GM15510 (cell line): Measurements from ENCODE around the gene C18orf32.

Source experiments
- POLR2A ChIP-seq: IDR thresholded peaks from 3 replicates; pipeline ENCODE4 v1.6.1; 2011; ENCODE audit warnings: borderline replicate concordance; ENCODE audit not compliant: insufficient read length; ENCODE audit errors: extremely low read depth

Gene C18orf32

DNA sequence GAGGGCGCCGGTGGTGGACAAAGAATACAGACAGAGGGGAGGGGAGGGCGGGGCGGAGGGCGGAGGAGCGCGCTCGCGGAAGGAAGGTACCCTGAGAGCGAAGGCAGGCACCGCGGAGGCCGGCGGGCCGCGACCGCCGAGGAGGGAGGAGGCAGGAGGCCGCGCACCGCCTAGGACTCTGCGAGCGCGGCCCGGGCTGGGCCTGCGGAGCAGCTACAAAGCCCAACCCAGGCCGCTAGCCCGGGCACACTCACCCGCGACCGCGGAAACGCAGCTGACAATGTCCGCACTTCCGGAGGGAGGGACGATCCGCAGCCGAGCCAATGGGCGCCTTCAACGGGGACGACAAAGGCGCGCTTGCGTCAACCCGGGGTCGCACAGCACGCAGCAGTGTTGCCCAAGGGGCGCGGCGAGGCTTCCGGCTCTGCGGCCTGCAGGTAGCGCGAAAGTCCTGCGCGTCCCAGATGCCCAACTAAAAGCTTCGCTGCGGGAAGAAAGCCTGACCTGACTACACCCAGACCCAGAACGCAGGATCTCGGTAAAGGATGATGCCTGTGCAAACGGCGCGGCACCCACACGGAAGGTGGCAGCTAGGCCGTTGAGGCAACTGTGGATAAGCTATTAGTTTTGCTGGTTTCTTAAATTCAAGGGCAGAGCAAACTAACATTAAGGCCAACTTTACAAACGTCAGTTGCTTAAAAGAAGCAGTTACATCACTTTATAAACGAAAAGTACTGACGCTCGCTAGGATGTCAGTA is at the start of gene C18orf32:
Gene C18orf32 (minus strand): TSS at position 282 of the 758 bp plus-strand sequence. CDS start 3,486 bp downstream, outside the sequence.
- peak; percentile 96 for TF ChIP-seq POLR2A

DNA sequence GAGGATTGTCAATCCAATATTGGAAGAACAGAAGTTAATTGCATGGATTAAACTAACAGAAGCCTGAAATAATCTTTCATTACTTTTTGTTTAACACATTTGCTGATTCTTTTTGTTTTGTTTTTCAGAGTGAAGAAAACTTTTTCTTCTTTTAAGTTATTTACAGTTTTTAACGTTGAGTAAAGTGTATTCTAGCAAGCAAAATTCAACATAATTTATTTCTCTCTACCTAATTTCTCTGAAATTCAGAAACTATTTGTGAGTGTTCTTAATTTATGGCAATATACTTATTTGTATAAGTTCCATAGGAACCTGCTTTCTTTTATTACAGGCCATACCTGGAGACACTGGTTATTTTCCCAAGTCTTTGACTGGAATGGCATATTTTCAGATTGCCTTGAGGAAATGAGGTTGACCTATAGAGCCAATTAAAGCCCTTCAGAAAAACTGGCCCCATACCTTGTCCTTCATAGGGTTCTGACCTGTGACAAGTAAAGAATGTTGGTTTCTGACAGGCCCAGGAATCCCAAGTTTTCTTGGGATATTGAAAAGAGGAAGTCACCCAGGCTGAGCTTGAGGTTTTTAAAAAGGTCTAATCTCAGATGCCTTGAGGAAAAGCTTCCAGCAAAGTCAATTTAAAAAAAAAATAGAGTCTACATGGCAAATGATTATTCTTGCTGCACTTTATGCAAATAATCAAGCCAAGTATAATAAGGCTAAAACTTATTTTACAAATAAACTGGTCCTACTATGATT is 48.0 kb upstream of the C18orf32 start:
- no peak for TF ChIP-seq POLR2A

- TF ChIP-seq POLR2A = no peak
These were observed 44.7 kb upstream of the C18orf32 start for GRCh38 chr18:49531678-49532153.

DNA sequence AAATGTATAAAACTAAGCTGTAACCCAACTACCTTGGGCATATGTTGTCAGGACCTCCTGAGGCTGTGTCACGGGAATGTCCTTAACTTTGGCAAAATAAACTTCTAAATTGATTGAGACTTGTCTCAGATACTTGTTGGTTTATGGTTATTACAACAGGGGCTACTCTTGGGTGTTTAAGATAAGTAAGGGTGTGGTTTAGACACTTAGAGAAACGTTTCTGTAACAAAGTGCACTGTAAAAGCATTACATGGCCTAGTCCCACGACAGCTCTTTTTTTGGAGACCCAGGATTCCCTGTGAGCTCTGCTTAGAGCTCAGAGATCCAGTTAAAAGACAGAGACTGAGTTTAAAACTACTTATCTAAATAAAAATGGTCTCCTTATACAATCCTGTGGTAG is 42.6 kb upstream of the C18orf32 start:
- no peak for TF ChIP-seq POLR2A

DNA sequence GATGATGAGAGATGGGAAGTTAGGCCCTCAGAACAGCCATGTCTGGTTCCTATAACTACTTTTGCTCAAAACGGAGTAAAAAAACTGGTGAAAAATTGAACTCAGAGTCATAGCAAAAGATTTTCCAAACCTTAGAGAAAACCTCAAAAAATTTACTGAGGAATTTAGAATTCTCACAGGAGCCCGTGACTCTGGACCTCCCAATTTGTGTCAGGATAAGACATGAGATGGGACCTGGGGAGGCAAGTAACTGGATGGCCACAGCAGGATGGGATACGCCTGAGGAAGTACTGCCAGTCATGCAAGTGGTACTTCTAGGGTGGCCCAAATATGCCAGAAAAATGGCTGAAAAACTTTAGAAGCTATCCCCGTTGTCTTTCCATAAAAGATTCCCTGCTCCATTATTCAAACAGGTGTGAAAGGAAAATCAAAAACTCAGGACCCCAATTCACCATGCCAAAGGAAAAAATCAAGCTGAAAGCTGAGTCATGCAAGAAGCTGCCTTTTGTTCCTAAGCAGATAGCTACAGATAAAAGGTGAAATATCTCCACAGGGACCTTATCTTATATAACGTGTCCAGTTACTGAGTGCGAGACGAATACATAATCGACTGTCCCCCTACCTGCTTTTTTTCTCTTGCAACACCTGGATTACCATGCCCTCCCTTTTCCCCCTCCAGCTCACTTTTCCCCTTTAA is 40.7 kb upstream of the C18orf32 start:
- TF ChIP-seq POLR2A = no peak

DNA sequence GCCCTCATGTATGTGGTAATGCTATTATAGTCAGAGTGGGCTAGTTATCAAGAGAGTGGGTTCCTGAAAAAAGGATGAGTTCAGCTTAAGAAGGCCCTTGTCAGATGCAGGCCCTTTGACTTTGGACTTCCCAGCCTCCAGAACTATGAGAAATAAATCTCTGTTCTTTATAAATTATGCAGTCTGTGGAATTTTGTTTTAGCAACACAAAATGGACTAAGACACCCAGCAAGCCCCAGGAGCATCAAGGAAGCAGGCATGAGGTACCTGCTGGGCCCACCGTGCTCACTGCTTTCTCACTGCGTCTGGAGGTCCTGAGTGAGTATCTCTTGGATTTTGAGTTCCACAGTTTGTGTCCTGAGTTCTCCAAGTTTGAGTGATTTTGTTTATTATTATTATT is 38.9 kb upstream of the C18orf32 start:
- TF ChIP-seq POLR2A = no peak

GRCh38 chr18:49524951-49525350 is 37.9 kb upstream of the C18orf32 start:
- no peak for TF ChIP-seq POLR2A

DNA sequence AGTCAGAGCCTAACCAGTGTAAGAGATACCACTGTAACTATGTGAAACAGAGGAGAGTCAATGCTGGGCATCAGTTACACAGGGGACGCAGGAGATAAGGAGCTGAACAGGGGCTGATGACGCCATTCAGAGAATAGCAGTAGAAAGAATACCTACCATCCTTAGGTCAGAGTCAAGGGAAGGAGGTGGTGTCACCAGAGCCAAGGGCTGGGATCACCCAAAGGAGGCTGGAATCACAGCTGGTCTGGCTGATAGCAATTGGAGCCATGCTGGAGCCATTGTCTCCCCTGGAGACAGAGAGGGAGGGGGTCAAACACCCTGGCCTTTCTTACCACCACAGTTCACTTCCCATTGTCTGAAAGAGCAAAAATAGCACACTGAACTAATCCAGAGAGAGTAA is 37.3 kb upstream of the C18orf32 start:
- TF ChIP-seq POLR2A = no peak

GRCh38 chr18:49521216-49521835 is 34.3 kb upstream of the C18orf32 start:
- TF ChIP-seq POLR2A = no peak

DNA sequence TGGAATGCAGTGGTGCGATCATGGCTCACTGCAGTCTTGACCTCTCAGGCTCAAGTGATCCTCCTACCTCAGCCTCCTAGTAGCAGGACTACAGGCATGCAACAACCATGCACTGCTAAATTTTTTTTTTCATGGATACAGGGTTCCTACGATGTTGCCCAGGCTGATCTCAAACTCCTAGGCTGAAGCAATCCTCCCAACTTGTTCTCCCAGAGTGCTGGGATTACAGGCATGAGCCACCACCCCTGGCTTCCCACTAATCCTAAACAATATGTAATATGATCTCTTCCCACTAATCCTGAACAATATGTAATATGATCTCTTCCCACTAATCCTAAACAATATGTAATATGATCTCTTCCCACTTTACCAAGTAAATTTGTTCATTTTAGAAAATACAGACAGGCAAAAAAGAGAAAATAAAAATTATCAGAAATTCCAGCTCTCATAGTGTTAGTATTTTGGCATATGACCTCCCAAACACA is 33.7 kb upstream of the C18orf32 start:
- no peak for TF ChIP-seq POLR2A

- no peak for TF ChIP-seq POLR2A
These were observed 32.3 kb upstream of the C18orf32 start for GRCh38 chr18:49519101-49519971.

GRCh38 chr18:49517483-49517882 is 30.4 kb upstream of the C18orf32 start:
- no peak for TF ChIP-seq POLR2A

GRCh38 chr18:49515516-49515915 is 28.5 kb upstream of the C18orf32 start:
- no peak for TF ChIP-seq POLR2A

GRCh38 chr18:49514577-49514976 is 27.5 kb upstream of the C18orf32 start:
- TF ChIP-seq POLR2A = no peak
